ENCODE results near the gene UBE2L3.
A peak's percentile ranks its signal among the peaks of the same experiment; 100 is the strongest.

UBE2L3 gene

DNA sequence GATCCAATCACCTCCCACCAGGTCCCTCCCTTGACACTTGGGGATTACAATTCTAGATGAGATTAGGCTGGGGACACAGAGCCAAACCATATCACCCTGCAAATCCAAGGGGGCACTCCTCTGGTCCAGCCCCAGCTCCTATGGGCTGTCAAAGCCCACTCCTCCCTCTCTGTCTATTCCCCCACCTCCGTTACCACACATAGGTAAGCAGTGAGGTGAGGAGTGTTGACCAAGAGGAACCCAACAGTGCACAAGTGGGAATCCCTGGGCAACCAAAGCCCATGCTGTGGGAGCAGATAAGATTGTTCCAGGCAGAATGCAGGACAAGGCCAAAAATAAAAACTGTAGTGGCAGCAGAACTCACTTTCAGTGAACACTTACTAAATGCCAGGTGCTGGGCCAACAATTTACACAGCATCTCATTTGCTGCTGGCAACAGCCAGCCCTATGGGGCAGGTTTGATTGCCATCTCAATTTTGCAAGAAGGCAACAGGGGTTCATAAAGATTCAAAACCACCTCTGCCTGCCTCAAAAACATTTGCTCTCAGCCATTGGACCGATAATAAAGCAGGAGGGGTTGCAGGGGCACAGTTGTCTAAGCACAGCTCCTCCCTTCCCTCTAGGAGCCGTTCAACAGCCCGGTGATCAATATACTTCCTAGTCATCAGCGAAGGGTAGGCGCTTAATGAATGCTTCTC is 83.5 kb downstream of the UBE2L3 start:
- no peak for DNase-seq

DNA sequence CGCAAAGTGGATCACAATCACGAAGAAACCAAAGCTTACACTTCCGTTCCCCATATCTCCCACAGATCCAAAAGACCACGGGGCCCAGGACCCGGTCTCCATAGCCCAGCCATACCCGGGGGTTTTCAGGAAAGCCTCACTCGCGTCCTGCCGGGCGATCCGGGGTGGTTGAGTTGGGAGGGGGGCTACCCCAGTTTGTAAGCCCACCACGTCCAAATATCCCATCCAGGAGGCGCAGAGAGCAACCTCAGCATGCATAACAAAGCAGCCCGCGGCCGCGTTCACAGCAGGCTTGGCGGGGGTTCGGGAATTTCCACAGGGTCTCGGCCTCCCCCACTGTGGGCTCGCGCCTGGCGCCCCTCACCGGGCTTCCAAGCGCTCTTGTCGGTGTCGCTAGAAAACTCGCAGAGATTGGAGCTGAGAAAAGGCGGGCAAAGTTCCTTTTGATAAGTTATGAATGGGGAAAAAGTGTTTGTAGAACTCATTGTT is 84.1 kb downstream of the UBE2L3 start:
- no peak for DNase-seq

DNA sequence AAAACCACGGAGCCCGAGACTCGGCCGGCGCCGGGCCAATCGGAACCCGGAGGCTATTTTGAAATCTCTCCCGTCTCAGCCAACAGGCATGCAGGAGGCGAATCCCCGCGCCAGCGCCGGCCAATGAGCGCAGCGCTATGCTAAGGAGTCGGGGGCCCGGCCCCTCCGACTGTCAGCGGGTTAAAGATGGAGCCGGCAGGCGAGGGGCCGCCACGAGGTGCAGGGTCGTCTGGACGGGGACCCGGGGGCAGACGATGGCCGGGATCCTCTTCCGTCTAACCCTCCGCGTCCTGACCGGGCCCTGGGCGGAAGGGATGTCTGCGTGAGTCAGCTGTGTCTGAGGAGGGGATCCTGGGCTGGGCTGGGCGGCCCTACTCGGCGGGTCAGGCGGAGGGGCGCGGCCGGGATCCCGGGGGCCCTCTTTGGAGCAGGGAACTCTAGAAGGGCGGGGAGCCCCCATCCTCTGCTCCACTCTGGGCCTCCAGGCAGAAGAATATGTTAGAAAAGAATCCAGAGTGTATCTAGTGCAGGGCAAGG is 84.6 kb downstream of the UBE2L3 start:
- DNase-seq = peak; percentile 96

DNA sequence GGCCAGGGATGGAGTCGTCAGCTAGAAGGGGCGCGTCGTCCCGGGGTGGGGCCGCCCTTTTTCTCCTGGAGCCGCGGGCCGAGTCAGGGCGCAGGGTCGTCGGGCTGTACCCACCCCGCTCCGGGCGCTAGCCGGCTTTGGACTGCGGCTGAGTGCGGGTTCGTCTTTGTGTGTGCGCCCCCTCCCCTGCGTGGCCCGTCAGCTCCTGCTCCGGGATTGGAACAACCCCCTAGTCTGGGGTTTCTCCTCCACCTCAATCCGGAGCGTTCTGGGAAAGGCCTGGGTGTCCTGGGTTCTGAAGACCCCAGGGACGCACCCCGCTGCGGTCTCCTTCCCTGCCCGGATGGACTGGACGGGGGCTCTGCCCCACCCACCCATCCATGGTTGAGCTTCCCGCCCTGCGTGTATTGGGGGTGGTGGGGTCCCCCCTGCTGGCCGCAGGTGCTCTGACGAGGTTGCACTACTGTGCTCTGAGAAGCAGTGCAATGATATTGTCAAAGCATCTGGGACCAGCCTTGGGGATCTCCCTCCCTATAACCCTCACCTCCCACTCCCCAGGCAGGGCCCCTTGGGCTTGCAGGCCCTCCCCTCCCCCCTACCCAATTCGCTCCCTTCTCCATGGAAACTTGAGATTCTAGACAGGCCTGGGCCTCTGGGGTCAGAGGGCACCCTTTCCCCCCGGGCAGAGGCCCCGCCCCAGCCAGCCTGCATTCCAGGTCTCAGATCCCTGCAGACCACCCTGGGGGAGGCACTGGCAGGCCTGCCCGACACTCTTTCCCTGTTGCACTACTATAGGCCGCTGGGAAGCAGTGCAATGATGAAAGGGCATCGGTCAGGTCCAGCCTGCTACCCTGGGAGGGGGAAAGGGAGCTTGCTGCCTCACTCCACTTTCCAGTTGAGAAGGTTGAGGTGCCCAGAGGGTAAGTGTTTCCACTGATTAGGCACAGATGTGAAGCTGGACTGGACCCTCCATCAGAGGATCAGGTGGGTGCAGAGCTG is 85.3 kb downstream of the UBE2L3 start:
- no peak for DNase-seq

DNA sequence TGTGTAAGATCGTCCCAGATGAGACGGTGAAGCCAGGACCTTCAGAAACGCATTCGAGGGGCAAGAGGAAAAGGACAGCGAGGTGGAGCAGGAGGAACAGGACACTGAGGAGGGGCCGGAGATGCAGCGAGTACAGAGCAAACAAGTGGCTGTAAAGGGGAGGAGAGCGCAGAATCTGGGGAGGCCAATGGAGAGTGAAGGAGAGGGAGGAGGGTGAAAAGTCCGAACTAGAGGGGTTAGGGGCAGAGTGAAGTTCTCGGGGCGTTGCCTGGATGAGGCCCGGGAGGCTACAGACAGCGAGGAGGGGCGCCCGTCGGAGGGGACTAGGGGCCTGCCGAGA is 89.5 kb downstream of the UBE2L3 start:
- no peak for DNase-seq

DNA sequence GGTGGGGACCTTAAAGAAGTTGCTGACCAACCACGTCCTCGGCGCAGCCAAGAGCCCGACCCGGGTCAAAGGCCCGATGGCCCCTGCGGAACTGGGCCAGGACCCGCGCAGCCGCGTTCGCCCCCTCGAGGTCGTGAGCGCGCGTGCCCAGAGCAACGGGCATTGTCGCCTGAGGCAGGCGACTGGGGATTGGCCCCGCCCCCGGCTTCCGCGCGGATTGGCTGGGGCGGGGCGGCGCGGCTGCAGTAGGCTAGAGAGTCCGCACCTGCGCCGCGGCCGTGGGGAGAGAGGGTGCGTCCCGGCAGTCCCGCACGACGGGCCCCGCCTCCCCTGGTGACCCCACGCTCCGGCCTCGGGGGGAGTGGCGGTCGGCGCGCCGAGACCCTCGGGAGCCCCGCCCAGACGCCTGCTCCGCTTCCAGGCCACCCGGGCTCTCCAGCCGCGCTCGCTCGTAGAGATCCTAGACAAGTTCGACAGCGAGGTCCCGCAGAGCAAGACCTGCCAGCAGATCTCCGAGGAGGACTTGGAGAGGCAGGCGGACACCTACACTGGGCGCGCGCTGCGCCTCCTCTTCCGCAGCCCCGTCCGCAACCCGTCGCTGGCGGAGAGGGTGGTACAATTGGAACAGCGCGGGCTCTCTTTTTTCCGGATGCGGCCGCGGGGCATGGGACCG is 90.0 kb downstream of the UBE2L3 start:
- peak; percentile 85 for DNase-seq

DNA sequence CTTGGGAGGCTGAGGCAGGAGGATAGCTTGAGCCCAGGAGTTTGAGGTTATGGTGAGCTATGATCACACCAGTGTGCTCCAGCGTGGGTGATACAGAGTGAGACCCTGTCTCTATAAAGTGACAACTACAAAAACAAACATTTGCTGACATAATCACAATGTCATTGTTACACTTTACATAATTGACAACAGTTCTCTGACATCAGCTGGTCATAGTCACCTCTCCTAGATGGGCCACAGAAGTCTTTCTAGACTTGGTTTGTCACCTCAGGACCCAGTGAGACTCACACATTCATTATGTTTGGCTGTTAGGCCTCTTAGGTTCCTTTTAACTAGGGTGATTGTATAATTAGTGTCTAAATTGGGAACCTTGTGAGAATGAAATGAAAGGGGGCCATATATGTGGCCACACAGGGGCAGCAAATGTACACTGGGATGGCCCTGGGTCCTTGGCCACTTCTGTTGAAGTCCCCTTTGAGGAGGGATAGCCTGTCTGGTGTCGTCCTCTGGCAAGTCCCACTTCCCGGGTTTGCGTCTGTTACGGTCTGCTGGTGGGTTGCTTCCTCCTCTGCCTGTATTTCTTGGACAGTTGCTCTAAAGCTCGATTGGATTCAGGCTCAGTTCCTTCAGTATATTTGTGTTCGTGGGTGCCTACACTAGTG is 92.5 kb downstream of the UBE2L3 start:
- DNase-seq = no peak

DNA sequence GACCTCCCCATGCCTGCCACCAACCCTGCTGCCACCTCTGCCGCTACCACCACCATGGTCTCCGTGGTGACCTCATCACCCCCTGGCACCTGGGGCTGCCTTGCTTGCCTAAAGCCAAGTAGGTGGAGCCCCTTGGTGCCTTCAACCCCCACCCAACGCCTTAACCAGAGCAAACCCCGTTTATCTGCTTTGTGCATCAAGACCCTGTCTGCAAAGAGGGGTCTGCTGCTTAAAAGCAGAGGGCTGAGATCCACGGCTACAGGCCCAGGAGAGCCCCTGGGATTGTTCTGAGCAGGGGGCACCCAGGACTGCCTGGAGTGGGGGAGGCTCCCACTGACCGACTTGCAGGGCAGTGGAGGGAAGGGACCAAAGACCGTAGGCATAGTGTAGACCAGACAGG is 93.4 kb downstream of the UBE2L3 start:
- DNase-seq = no peak

DNA sequence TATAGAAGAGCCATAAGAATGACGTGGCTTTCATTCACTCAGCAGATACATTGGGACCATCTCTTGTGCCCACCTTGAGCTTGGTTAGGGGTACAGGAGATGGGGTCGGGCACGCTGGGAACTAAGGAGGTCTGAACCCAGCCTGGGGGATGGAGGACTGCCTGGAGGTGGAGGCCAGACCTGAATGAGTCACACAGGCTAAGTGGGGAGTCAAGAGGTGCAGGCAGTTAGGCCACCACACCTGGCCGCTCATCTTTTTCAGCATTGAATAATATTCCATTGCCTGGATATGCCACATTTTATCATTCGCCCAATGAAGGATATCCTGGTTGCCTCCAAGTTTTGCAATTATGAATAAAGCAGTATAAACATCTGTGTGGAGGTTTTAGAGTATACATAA is 94.5 kb downstream of the UBE2L3 start:
- DNase-seq = no peak

DNA sequence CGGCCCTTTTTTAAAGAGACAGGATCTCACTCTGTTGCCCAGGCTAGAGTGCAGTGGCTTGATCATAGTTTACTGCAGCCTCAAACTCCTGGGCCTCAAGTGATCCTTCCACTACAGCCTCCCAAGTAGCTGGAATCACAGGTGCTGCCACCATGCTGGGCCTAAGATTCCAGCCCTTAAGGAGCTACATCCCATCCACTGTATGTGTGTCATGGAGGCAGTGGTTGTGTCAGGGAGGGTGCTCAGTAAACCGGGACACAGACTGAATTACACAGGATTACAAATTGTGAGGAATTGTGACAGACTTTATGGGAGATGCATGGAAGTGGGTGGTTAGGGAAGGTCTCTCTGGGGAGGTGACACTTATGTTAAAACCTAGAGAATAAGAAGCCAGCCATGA is 96.2 kb downstream of the UBE2L3 start:
- no peak for DNase-seq

DNA sequence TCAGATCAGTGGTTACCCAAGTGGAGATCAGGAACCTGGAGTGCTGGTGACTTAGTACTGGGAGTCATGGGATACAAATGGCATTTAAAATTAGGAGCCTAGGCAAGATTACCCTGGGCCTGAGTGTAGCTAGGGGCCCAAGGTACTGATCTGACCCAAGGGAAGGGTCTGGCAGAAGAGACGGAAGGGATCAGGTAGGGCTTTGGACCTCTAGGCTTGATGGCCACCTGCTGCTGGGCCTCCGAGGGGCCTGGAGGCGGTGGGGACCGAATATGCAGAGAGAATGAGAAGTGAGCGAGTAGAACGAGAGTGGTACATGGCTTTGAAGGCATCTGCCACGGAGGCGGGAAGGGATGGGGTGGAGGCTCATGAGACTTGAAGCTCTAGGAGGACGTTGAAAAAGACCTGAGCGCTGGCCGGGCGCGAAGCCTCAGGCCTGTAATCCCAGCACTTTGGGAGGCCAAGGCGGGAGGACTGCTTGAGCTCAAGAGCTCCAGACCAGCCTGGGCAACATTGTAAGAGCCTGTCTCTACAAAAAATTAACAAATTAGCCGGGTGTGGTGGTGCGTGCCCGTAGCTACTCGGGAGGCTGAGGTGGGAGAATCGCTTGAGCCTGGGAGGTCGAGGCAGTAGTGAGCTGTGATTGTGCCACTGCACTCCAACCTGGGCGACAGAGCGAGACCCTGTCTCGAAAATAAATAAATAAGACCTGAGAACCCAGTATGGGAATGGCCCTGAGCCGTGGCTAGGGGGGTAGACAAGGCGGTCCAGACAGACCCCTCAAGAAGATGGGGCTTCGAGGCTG is 97.7 kb downstream of the UBE2L3 start:
- no peak for DNase-seq

DNA sequence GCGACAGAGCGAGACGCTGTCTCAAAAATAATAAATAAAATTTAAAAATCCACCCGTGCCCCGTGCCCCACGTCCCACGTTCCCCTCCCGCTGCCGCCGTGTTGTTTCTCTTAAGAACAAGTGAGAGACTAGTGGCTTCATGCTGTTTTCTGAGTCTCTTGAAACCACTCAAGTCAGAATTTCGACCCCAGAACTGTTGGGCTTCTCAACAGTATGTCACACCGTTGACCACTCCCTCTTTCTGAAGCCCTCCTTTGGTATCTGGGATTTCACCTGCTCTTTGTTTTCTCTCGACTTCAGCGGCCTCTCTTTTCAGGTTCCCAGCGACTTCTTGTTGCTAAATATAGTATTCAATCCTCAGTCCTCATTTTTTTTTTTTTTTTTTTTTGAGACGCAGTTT is 99.3 kb downstream of the UBE2L3 start:
- DNase-seq = no peak

DNA sequence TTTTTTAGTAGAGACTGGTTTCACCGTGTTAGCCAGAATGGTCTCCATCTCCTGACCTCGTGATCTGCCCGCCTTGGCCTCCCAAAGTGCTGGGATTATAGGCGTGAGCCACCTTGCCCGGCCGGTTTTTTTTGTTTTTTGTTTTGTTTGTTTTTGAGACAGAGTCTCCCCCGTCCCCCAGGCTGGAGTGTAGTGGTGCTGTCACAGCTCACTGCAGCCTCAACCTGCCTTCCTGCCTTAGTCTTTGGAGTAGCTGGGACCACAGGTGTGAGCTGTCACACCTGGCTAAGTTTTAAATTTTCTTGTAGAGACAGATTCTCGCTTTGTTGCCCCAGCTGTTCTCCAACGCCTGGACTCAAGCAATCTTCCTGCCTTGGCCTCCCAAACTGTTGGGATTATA is 101.5 kb downstream of the UBE2L3 start:
- DNase-seq = no peak

DNA sequence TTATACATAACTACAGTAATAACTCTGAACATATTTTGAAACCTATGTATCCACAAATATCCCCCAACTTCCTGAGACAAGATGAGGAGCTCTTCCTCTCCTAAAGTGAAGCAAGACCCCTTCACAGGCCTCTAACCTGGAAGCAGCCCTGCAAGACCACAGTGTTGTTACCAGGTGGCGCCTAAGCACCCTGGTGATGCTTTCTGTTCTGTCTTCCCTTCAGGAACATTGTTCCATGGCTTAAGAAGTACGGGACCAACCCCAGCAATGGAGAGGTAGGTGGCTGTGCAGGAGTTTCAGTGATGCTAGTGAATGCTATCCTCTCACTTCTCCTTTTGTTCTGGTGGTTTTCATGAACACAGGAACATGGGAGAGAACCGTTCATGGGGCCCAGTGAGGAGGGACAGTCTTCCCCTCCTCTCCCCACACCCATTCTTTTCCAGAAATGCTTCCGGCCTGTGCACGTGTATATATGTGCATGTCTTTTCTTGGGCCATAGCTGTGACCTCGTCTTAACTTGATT is 104.7 kb downstream of the UBE2L3 start:
- no peak for DNase-seq

Data from islet precursor cell (in vitro differentiated cells).